Transverse colon (tissue), 4 donors: ENCODE data around the gene TRHDE.

Experiments
- CTCF ChIP-seq, 5 experiments: fragments of 200-600 bp in 3 of 5; fragments of 450-650 bp in 2 of 5; sonication (generic) in 3 of 5; IDR thresholded peaks; 1 replicate in 2 of 5; 2 replicates in 3 of 5; pipeline ENCODE4 v1.5.1; 2016 to 2017; ENCODE audit warnings: antibody characterized with exemption in 5 of 5, inconsistent platforms in 3 of 5, mild to moderate bottlenecking in 2 of 5, moderate library complexity in 1 of 5
- POLR2A ChIP-seq: fragments of 450-650 bp; IDR thresholded peaks from one replicate; pipeline ENCODE4 v1.6.1; 2016; ENCODE audit warnings: antibody characterized with exemption, mild to moderate bottlenecking, moderate library complexity
- POLR2AphosphoS5 ChIP-seq, 3 donors: sonication (generic); formaldehyde crosslinking; IDR thresholded peaks; one replicate each; pipeline ENCODE4 v1.6.1; 2016; ENCODE audit warnings: antibody characterized with exemption in 3 of 3

- TF ChIP-seq POLR2AphosphoS5 (IDR thresholded peaks at IDR 0.05) (no peak), CTCF (IDR thresholded peaks at IDR 0.05) (no peak), POLR2A (no peak)
These were observed 41.6 kb downstream of the TRHDE start for GRCh38 chr12:72313806-72314205.
